ENCODE measurements around the gene PIK3R3.

GRCh38 chr1:46004492-46004891 lies 127.9 kb downstream of the PIK3R3 start:
- TF ChIP-seq POLR2AphosphoS5 (IDR thresholded peaks at IDR 0.05) (no peak), CTCF (IDR thresholded peaks at IDR 0.05) (no peak)
